PC-3 (cell line): ENCODE data around the gene PTPRD. TPM values are rescaled to one million over a fixed set of nuclear protein-coding genes. Genes with fewer than 3 reads are reported as not detected.
A peak's percentile ranks its signal among the peaks of the same experiment; 100 is the strongest.

ENCODE experiments used
- ATAC-seq: fragments of 200-7000 bp; cut with Tn5 transposase; 2 replicates; pipeline ENCODE4 v1.9.1; 2020; ENCODE audit warnings: mild to moderate bottlenecking, moderate library complexity
- BruUV-seq: library from RNA; stranded (reverse); fragments of 400-500 nt; replicated peaks from 2 replicates; lab custom pipeline; 2021; lab: Mats Ljungman, UMichigan
- CTCF ChIA-PET: fragments of 300-600 bp; sonication (Branson Sonifier 250); formaldehyde crosslinking; loops from one replicate; lab custom pipeline; 2022; ENCODE audit warnings: antibody characterized with exemption; lab: Charles Lee
- POLR2A ChIA-PET: fragments of 300-600 bp; sonication (Branson Sonifier 250); formaldehyde crosslinking; loops from one replicate; lab custom pipeline; 2022; ENCODE audit warnings: antibody characterized with exemption; ENCODE audit not compliant: unreplicated experiment; lab: Charles Lee
- DNase-seq: peaks from one replicate; pipeline ENCODE4 v3.0.0-alpha.2; 2015
- H2AFZ ChIP-seq: fragments of 300-600 bp; sonication (generic); 2 replicates; pipeline ENCODE4 v1.6.0; 2016; ENCODE audit warnings: antibody characterized with exemption, low read length
- H3F3A ChIP-seq: fragments of 300-600 bp; sonication (generic); one replicate; pipeline ENCODE4 v1.6.0; 2017; ENCODE audit warnings: antibody characterized with exemption, low read length, control low read depth, mild to moderate bottlenecking; ENCODE audit not compliant: unreplicated experiment
- H3K27ac ChIP-seq: fragments of 300-600 bp; sonication (generic); 2 replicates; pipeline ENCODE4 v1.5.1; 2016; ENCODE audit warnings: mild to moderate bottlenecking, low read length
- H3K27me3 ChIP-seq: fragments of 300-600 bp; sonication (generic); 2 replicates; pipeline ENCODE4 v1.6.1; 2016; ENCODE audit warnings: low read length, mixed read lengths
- H3K36me3 ChIP-seq: fragments of 300-600 bp; sonication (generic); 2 replicates; pipeline ENCODE4 v1.6.1; 2016; ENCODE audit warnings: low read depth, mixed run types, low read length, mixed read lengths
- H3K4me1 ChIP-seq: fragments of 300-600 bp; sonication (generic); 2 replicates; pipeline ENCODE4 v1.5.1; 2016; ENCODE audit warnings: low read length; ENCODE audit not compliant: insufficient read depth
- H3K4me2 ChIP-seq: fragments of 300-600 bp; sonication (generic); 2 replicates; pipeline ENCODE4 v1.6.0; 2016; ENCODE audit warnings: low read length
- H3K4me3 ChIP-seq: fragments of 300-600 bp; sonication (generic); 2 replicates; pipeline ENCODE4 v1.5.1; 2016; ENCODE audit warnings: mild to moderate bottlenecking, low read length, mixed read lengths
- H3K79me2 ChIP-seq: fragments of 300-600 bp; sonication (generic); 2 replicates; pipeline ENCODE4 v1.6.1; 2017; ENCODE audit warnings: low read length, mixed read lengths
- H3K9ac ChIP-seq: fragments of 300-600 bp; sonication (generic); 2 replicates; pipeline ENCODE4 v1.6.0; 2016; ENCODE audit warnings: mild to moderate bottlenecking, low read length
- H3K9me2 ChIP-seq: fragments of 300-600 bp; sonication (generic); replicated peaks from 2 replicates; pipeline ENCODE4 v1.6.1; 2016; ENCODE audit warnings: mixed run types, low read length, mixed read lengths
- H3K9me3 ChIP-seq: fragments of 300-600 bp; sonication (generic); 2 replicates; pipeline ENCODE4 v1.6.1; 2016; ENCODE audit warnings: low read length, mixed read lengths
- H4K20me1 ChIP-seq: fragments of 300-600 bp; sonication (generic); 2 replicates; pipeline ENCODE4 v1.6.1; 2016; ENCODE audit warnings: low read length, mixed read lengths
- CTCF ChIP-seq: fragments of 300-600 bp; sonication (generic); conservative IDR thresholded peaks from 2 replicates; pipeline ENCODE4 v1.5.1; 2017; ENCODE audit warnings: antibody characterized with exemption, low read depth, mild to moderate bottlenecking, low read length
- EZH2 ChIP-seq: fragments of 300-600 bp; sonication (generic); IDR thresholded peaks from one replicate; pipeline ENCODE4 v1.6.1; 2017; ENCODE audit warnings: antibody characterized with exemption, mild to moderate bottlenecking, low read length; ENCODE audit not compliant: unreplicated experiment
- EZH2phosphoT487 ChIP-seq: fragments of 300-600 bp; sonication (generic); IDR thresholded peaks from 2 replicates; pipeline ENCODE4 v1.6.1; 2018; ENCODE audit warnings: mild to moderate bottlenecking, antibody characterized with exemption, low read length, borderline replicate concordance
- intact Hi-C: fragments of 100-400 bp; cut with micrococcal nuclease; formaldehyde crosslinking; loops from 2 replicates; pipeline ENCODE4 v1.9.0; 2023
- total RNA-seq: library from RNA; depleted of rRNA; stranded (reverse); fragments of >200 nt; gene quantifications from 2 replicates; pipeline ENCODE4 v1.2.3, GENCODE V29; 2014

The PTPRD gene
- total RNA-seq, 1 experiment from 2014 or later, result not detected

GRCh38 chr9:9790216-9790872, 822.5 kb downstream of the PTPRD start:
- no peak overlapping the region for H3K27ac ChIP-seq
- no peaks in the 10 kb centered on the region for H3F3A ChIP-seq
- no TSS peak for BruUV-seq
- TF ChIP-seq EZH2phosphoT487 (no peak), EZH2 (no peak), CTCF (peak; percentile 63)
- H4K20me1 ChIP-seq, result no peaks in the 10 kb centered on the region
- H2AFZ ChIP-seq, result no peak overlapping the region
- peak; percentile 42 for ATAC-seq
- CTCF ChIA-PET, result interaction anchor here (0.5 to 3.0 kb wide), 2 partner anchors 152 to 183 kb away, joined by 3 to 16 read pairs; no protein-coding TSS in a partner anchor
- intact Hi-C loops, result loop anchor here (1.0 to 5.0 kb wide), 3 partner anchors 122 to 184 kb away; no protein-coding TSS in a partner anchor
- no peaks in the 10 kb centered on the region for H3K27me3 ChIP-seq
- H3K9ac ChIP-seq, result no peak overlapping the region
- no peak overlapping the region for H3K4me3 ChIP-seq
- no peaks in the 10 kb centered on the region for H3K79me2 ChIP-seq
- H3K4me2 ChIP-seq, result no peak overlapping the region
- no peaks in the 10 kb centered on the region for H3K36me3 ChIP-seq
- peak; percentile 44 for DNase-seq
- no peaks in the 10 kb centered on the region for H3K4me1 ChIP-seq
- POLR2A ChIA-PET, result no interaction called here
- no peaks in the 10 kb centered on the region for H3K9me3 ChIP-seq
- no peaks in the 10 kb centered on the region for H3K9me2 ChIP-seq

- no peaks in the 10 kb centered on the region for H3K27me3 ChIP-seq
- H3K36me3 ChIP-seq, result no peaks in the 10 kb centered on the region
- H4K20me1 ChIP-seq, result no peaks in the 10 kb centered on the region
- no peaks in the 10 kb centered on the region for H3K4me1 ChIP-seq
- ChIA-PET POLR2A (no interaction called here), CTCF (interaction anchor here (1.0 kb wide), 1 partner anchor 160 kb away, joined by 3 read pairs; no protein-coding TSS in a partner anchor)
- H3K9ac ChIP-seq, result no peak overlapping the region
- H3K4me3 ChIP-seq, result no peak overlapping the region
- no peak overlapping the region for H3K27ac ChIP-seq
- H3K79me2 ChIP-seq, result no peaks in the 10 kb centered on the region
- H3K9me3 ChIP-seq, result no peaks in the 10 kb centered on the region
- no peak for DNase-seq
- intact Hi-C loops, result no loop called here
- BruUV-seq, result no TSS peak
- no peak overlapping the region for H2AFZ ChIP-seq
- H3K9me2 ChIP-seq, result no peaks in the 10 kb centered on the region
- TF ChIP-seq EZH2phosphoT487 (no peak), CTCF (no peak), EZH2 (no peak)
- no peaks in the 10 kb centered on the region for H3F3A ChIP-seq
- H3K4me2 ChIP-seq, result no peak overlapping the region
- ATAC-seq, result no peak
Measured at GRCh38 chr9:9783711-9784110, 829.1 kb downstream of the PTPRD start.

- H3K79me2 ChIP-seq, result no peaks in the 10 kb centered on the region
- BruUV-seq, result no TSS peak
- ATAC-seq (no peak), DNase-seq (no peak)
- no peaks in the 10 kb centered on the region for H3K9me2 ChIP-seq
- no peaks in the 10 kb centered on the region for H3K9me3 ChIP-seq
- H3F3A ChIP-seq, result no peaks in the 10 kb centered on the region
- intact Hi-C loops, result no loop called here
- TF ChIP-seq EZH2 (no peak), CTCF (no peak), EZH2phosphoT487 (no peak)
- H2AFZ ChIP-seq, result no peak overlapping the region
- no peak overlapping the region for H3K27ac ChIP-seq
- no peaks in the 10 kb centered on the region for H3K27me3 ChIP-seq
- no peak overlapping the region for H3K4me2 ChIP-seq
- no peak overlapping the region for H3K9ac ChIP-seq
- H3K36me3 ChIP-seq, result no peaks in the 10 kb centered on the region
- H4K20me1 ChIP-seq, result no peaks in the 10 kb centered on the region
- H3K4me1 ChIP-seq, result no peaks in the 10 kb centered on the region
- ChIA-PET POLR2A (no interaction called here), CTCF (no interaction called here)
- H3K4me3 ChIP-seq, result no peak overlapping the region
Measured at GRCh38 chr9:9783211-9783610, 829.6 kb downstream of the PTPRD start.
